ENCODE data around the gene STK4. TPM values are rescaled to one million over a fixed set of nuclear protein-coding genes. Genes with fewer than 3 reads are reported as not detected.

The STK4 gene
- total RNA-seq, 1 experiment from 2014 or later: 43.0 TPM

- no peak for DNase-seq
Observed at GRCh38 chr20:45117581-45117980, 151.3 kb downstream of the STK4 start.

More at GRCh38 chr20:45117581-45117980, 151.3 kb downstream of the STK4 start:
- Histone ChIP-seq H3K4me1 (ENCODE audit: insufficient read depth, low read length) (no peaks in the 10 kb centered on the region), H3K27me3 (ENCODE audit: insufficient read depth, low read length) (no peaks in the 10 kb centered on the region), H3K18ac (ENCODE audit: insufficient read length, low read depth, low read length) (no peak overlapping the region), H2BK20ac (ENCODE audit: low read depth, low read length, poor library complexity, severe bottlenecking) (no peak overlapping the region), H4K8ac (replicated peaks; ENCODE audit: insufficient read length, low read depth, low read length) (no peak overlapping the region), H4K5ac (ENCODE audit: insufficient read length, low read depth, low read length) (no peak overlapping the region), H2BK5ac (ENCODE audit: insufficient read length, low read length) (no peak overlapping the region), H4K20me1 (ENCODE audit: control insufficient read depth, insufficient read depth, insufficient read length) (no peaks in the 10 kb centered on the region), H3K4ac (ENCODE audit: low read depth, low read length) (no peak overlapping the region), H2BK15ac (ENCODE audit: low read depth, low read length) (no peak overlapping the region), H3K79me2 (ENCODE audit: insufficient read depth, low read length) (no peaks in the 10 kb centered on the region), H3K9me3 (ENCODE audit: control insufficient read depth, low read depth, low read length) (no peaks in the 10 kb centered on the region), H3K23ac (ENCODE audit: insufficient read length, low read depth, low read length) (no peak overlapping the region), H3K27ac (ENCODE audit: insufficient read length, low read depth, low read length) (no peak overlapping the region), H3K4me2 (ENCODE audit: insufficient read depth, insufficient read length, low read length) (no peak overlapping the region), H3K79me1 (ENCODE audit: insufficient read depth, low read depth, low read length, poor library complexity, severe bottlenecking) (no peaks in the 10 kb centered on the region), H3K56ac (ENCODE audit: insufficient read length, low read depth, low read length) (no peak overlapping the region), H3K9ac (ENCODE audit: extremely low read depth, insufficient read length, low read length) (no peak overlapping the region), H3T11ph (ENCODE audit: low read length) (no peak overlapping the region), H3K14ac (ENCODE audit: insufficient read depth, low read length) (no peak overlapping the region), H2BK120ac (ENCODE audit: low read depth, low read length, poor library complexity, severe bottlenecking) (no peak overlapping the region), H4K91ac (ENCODE audit: insufficient read length, low read depth, low read length) (no peak overlapping the region), H2BK12ac (ENCODE audit: insufficient read length, low read depth, low read length) (no peak overlapping the region), H3K23me2 (ENCODE audit: insufficient read length, low read depth, low read length, poor library complexity, severe bottlenecking) (no peaks in the 10 kb centered on the region), H2AFZ (ENCODE audit: low read length) (no peak overlapping the region), H2AK5ac (ENCODE audit: insufficient read length, low read length) (no peak overlapping the region)
- Mint-ChIP-seq H3K27ac (no peak overlapping the region), H3K36me3 (ENCODE audit: insufficient read depth in 1 of 3, low read depth in 3 of 3) (no peaks in the 10 kb centered on the region), H3K4me3 (no peak overlapping the region), H3K9me3 (no peaks in the 10 kb centered on the region; a peak in 1 of 5 replicates), H3K27me3 (ENCODE audit: low read depth) (peaks cover 9% of the 10 kb centered on the region), H3K4me1 (peaks cover 9 to 10% of the 10 kb centered on the region in 2 experiments)
- TF ChIP-seq CTCF (conservative IDR thresholded peaks at IDR 0.05): no peak
- no CpG with 5 or more reads among the region's 4 CpGs for WGBS (ENCODE audit: extremely low coverage, insufficient read length, low lambda C conversion rate)

All from H9 (cell line).